Lower leg skin (tissue), 4 donors: Measurements from ENCODE around the gene TENM4. TPM values are rescaled to one million over a fixed set of nuclear protein-coding genes. Genes with fewer than 3 reads are reported as not detected.

ENCODE experiments used
- DNase-seq, 2 donors: peaks; one replicate each; pipeline ENCODE4 v3.0.0-alpha.2; 2019; ENCODE audit warnings: low spot score in 2 of 2
- H3K4me3 ChIP-seq: fragments of 200-600 bp; sonication (generic); 2 replicates; pipeline ENCODE4 v1.5.1; 2017; ENCODE audit warnings: mild to moderate bottlenecking, low read depth; ENCODE audit not compliant: poor library complexity, severe bottlenecking
- POLR2A ChIP-seq, 2 donors: fragments of 450-650 bp; IDR thresholded peaks; one replicate each; pipeline ENCODE4 v1.6.1; 2016 to 2017; ENCODE audit warnings: antibody characterized with exemption in 2 of 2, mild to moderate bottlenecking in 1 of 2, moderate library complexity in 1 of 2
- WGBS, 2 donors: methylation state at CpG; one replicate each; pipeline ENCODE4 v1.1.5; 2018; 5-methylcytosine and 5-hydroxymethylcytosine counted together
- intact Hi-C: fragments of 100-400 bp; cut with DNase I; formaldehyde crosslinking; loops from one replicate; pipeline ENCODE4 v1.15.0; 2023; ENCODE audit warnings: low total_unique reads
- total RNA-seq, 4 donors: library from RNA; depleted of rRNA; stranded (reverse); fragments of >200 nt; gene quantifications; one replicate each; pipeline ENCODE4 v1.1.0, GENCODE V29; 2016
- TF ChIP-seq, protein P1 (sequence below), 3 donors: fragments of 450-650 bp; IDR thresholded peaks; one replicate each; pipeline ENCODE4 v1.5.1; 2016; ENCODE audit warnings: antibody characterized with exemption in 3 of 3, mild to moderate bottlenecking in 3 of 3, moderate library complexity in 2 of 3

The TENM4 gene
- total RNA-seq, 4 donors from 2014 or later, result 34.4 to 41.1 (median 36.6) TPM

- 74% methylated on average over 13 of the region's 13 CpGs for WGBS, 2 donors
- intact Hi-C loops, result no loop called here
- no peak for DNase-seq
- no peak overlapping the region for H3K4me3 ChIP-seq
- no peak for TF ChIP-seq POLR2A (IDR thresholded peaks at IDR 0.05)
- TF ChIP-seq, protein P1, sequence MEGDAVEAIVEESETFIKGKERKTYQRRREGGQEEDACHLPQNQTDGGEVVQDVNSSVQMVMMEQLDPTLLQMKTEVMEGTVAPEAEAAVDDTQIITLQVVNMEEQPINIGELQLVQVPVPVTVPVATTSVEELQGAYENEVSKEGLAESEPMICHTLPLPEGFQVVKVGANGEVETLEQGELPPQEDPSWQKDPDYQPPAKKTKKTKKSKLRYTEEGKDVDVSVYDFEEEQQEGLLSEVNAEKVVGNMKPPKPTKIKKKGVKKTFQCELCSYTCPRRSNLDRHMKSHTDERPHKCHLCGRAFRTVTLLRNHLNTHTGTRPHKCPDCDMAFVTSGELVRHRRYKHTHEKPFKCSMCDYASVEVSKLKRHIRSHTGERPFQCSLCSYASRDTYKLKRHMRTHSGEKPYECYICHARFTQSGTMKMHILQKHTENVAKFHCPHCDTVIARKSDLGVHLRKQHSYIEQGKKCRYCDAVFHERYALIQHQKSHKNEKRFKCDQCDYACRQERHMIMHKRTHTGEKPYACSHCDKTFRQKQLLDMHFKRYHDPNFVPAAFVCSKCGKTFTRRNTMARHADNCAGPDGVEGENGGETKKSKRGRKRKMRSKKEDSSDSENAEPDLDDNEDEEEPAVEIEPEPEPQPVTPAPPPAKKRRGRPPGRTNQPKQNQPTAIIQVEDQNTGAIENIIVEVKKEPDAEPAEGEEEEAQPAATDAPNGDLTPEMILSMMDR (IDR thresholded peaks at IDR 0.05), result no peak
Measured at GRCh38 chr11:79007771-79008402, 432.9 kb downstream of the TENM4 start.

DNA sequence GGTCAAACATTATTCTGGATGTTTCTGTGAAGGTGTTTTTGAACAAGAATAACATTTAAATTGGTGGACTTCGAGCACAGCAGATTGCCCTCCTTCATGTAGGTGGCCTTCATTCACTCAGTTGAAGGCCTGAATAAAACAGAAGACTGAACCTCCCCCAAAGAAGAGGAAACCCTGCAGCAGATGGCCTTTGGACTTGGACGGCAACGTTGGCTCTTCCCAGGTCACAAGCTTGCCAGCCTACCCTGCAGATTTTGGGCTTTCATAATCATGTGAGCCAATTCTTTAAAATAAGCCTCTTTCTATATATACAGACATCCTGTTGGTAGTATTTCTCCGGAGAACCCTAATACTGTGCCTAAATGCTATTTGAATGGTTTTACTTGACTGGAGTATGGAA is 434.0 kb downstream of the TENM4 start:
- no peak overlapping the region for H3K4me3 ChIP-seq
- 77 to 95% methylated on average over 4 of the region's 4 CpGs for WGBS, 2 donors
- TF ChIP-seq, protein P1 (IDR thresholded peaks at IDR 0.05), result no peak
- TF ChIP-seq POLR2A (IDR thresholded peaks at IDR 0.05), result no peak
- intact Hi-C loops, result no loop called here
- no peak for DNase-seq

GRCh38 chr11:78996007-78996406 is 444.8 kb downstream of the TENM4 start:
- no peak for DNase-seq
- no peak overlapping the region for H3K4me3 ChIP-seq
- 97% methylated on average over 3 of the region's 3 CpGs for WGBS, 2 donors
- TF ChIP-seq POLR2A (IDR thresholded peaks at IDR 0.05), result no peak
- TF ChIP-seq, protein P1 (IDR thresholded peaks at IDR 0.05), result no peak
- intact Hi-C loops, result no loop called here

GRCh38 chr11:78995171-78995570 is 445.7 kb downstream of the TENM4 start:
- WGBS, 2 donors, result 77 to 78% methylated on average over 3 of the region's 3 CpGs
- TF ChIP-seq, protein P1 (IDR thresholded peaks at IDR 0.05), result no peak
- no peak for TF ChIP-seq POLR2A (IDR thresholded peaks at IDR 0.05)
- no peak for DNase-seq
- H3K4me3 ChIP-seq, result no peak overlapping the region
- intact Hi-C loops, result loop anchor here (2.0 kb wide), 1 partner anchor 46 kb away; no protein-coding TSS in a partner anchor

- 50 to 72% methylated on average over 1 of the region's 1 CpG for WGBS, 2 donors
- no peak overlapping the region for H3K4me3 ChIP-seq
- intact Hi-C loops, result loop anchor here (2.0 kb wide), 1 partner anchor 45 kb away; no protein-coding TSS in a partner anchor
- DNase-seq, result no peak
- TF ChIP-seq, protein P1 (IDR thresholded peaks at IDR 0.05), result no peak
- TF ChIP-seq POLR2A (IDR thresholded peaks at IDR 0.05), result no peak
Measured at GRCh38 chr11:78993802-78994430, 446.9 kb downstream of the TENM4 start.
